ENCODE results near the gene ABCA3.

- no peak for TF ChIP-seq CTCF (IDR thresholded peaks at IDR 0.05; ENCODE audit: poor library complexity, severe bottlenecking)
- TF ChIP-seq EZH2 (IDR thresholded peaks at IDR 0.05; ENCODE audit: borderline replicate concordance, insufficient read depth, low read length, poor library complexity, severe bottlenecking) = no peak
- TF ChIP-seq POLR2AphosphoS5 (IDR thresholded peaks at IDR 0.05) = no peak
- no peak for TF ChIP-seq EP300 (conservative IDR thresholded peaks at IDR 0.05; ENCODE audit: poor library complexity, severe bottlenecking)
- TF ChIP-seq TAF1 (IDR thresholded peaks at IDR 0.05; ENCODE audit: low read depth) = no peak
- no peak for TF ChIP-seq REST (IDR thresholded peaks at IDR 0.05; ENCODE audit: borderline replicate concordance)
Observed at GRCh38 chr16:2237493-2238149, 102.9 kb downstream of the ABCA3 start.
